Panc1 (cell line): Measurements from ENCODE around the gene PPP1R9B. TPM values are rescaled to one million over a fixed set of nuclear protein-coding genes. Genes with fewer than 3 reads are reported as not detected.

Experiments
- total RNA-seq: library from RNA; stranded (reverse); gene quantifications from one replicate; pipeline ENCODE4 v1.2.1, GENCODE V29; 2021; ENCODE audit not compliant: unreplicated experiment

PPP1R9B gene
- total RNA-seq, 1 experiment from 2014 or later = 114 TPM

Other genes starting within 250 kb of the PPP1R9B start
- gene DLX4, start 181.5 kb downstream of the PPP1R9B start, total RNA-seq = 11.2 TPM
- gene DLX3, start 155.5 kb downstream of the PPP1R9B start, total RNA-seq = 2.9 TPM
- gene ITGA3, start 94.6 kb downstream of the PPP1R9B start, total RNA-seq = 439 TPM
- 46.0 TPM for gene PDK2, start 55.3 kb downstream of the PPP1R9B start, total RNA-seq
- 6.9 TPM for gene SAMD14, start 20.5 kb downstream of the PPP1R9B start, total RNA-seq
- not detected for gene SGCA, start 15.3 kb upstream of the PPP1R9B start, total RNA-seq
- 52.7 TPM for gene COL1A1, start 51.0 kb upstream of the PPP1R9B start, total RNA-seq
- 0.54 TPM for gene TMEM92, start 123.8 kb upstream of the PPP1R9B start, total RNA-seq
- gene XYLT2, start 195.4 kb upstream of the PPP1R9B start, total RNA-seq = 28.5 TPM
- 136 TPM for gene MRPL27, start 222.5 kb upstream of the PPP1R9B start, total RNA-seq
- 15.3 TPM for gene EME1, start 222.6 kb upstream of the PPP1R9B start, total RNA-seq
- gene LRRC59, start 246.8 kb upstream of the PPP1R9B start, total RNA-seq = 167 TPM